Measurements from ENCODE around the gene CFD.

GRCh38 chr19:876780-877314 lies 17.4 kb downstream of the CFD start:
- no peak for TF ChIP-seq CTCF (IDR thresholded peaks at IDR 0.05)
- no peak for TF ChIP-seq POLR2A (IDR thresholded peaks at IDR 0.05)
